ENCODE measurements around the gene CCNDBP1.

Gene CCNDBP1

GRCh38 chr15:43208052-43209002 lies 23.1 kb downstream of the CCNDBP1 start:
- ATAC-seq, result no peak
- Mint-ChIP-seq H3K36me3 (no peaks in the 10 kb centered on the region), H3K4me1 (peaks cover 9% of the 10 kb centered on the region), H3K4me3 (no peak overlapping the region), H3K27ac (peak overlapping the region; percentile 35), H3K9me3 (no peaks in the 10 kb centered on the region)
- DNase-seq (ENCODE audit: low spot score in 2 of 2), result no peak

GRCh38 chr15:43209059-43209824 lies 24.0 kb downstream of the CCNDBP1 start:
- Mint-ChIP-seq H3K36me3 (no peaks in the 10 kb centered on the region), H3K4me1 (peaks cover 5% of the 10 kb centered on the region), H3K4me3 (no peak overlapping the region), H3K27ac (no peak overlapping the region), H3K9me3 (no peaks in the 10 kb centered on the region)
- DNase-seq (ENCODE audit: low spot score in 2 of 2), result no peak
- no peak for ATAC-seq

GRCh38 chr15:43210172-43210745 lies 25.1 kb downstream of the CCNDBP1 start:
- no peak overlapping the region for H3K27ac Mint-ChIP-seq
- no peaks in the 10 kb centered on the region for H3K4me1 Mint-ChIP-seq
- no peak overlapping the region for H3K4me3 Mint-ChIP-seq
- H3K9me3 Mint-ChIP-seq, result no peaks in the 10 kb centered on the region
- H3K36me3 Mint-ChIP-seq, result no peaks in the 10 kb centered on the region
- ATAC-seq (no peak), DNase-seq (ENCODE audit: low spot score in 2 of 2) (no peak)

GRCh38 chr15:43210807-43211206 lies 25.6 kb downstream of the CCNDBP1 start:
- Mint-ChIP-seq H3K27ac (no peak overlapping the region), H3K4me1 (no peaks in the 10 kb centered on the region), H3K4me3 (no peak overlapping the region), H3K9me3 (no peaks in the 10 kb centered on the region), H3K36me3 (no peaks in the 10 kb centered on the region)
- ATAC-seq (no peak), DNase-seq (ENCODE audit: low spot score in 2 of 2) (no peak)

- DNase-seq (ENCODE audit: low spot score in 2 of 2) (no peak), ATAC-seq (no peak)
- Mint-ChIP-seq H3K9me3 (no peaks in the 10 kb centered on the region), H3K4me3 (no peak overlapping the region), H3K4me1 (no peaks in the 10 kb centered on the region), H3K27ac (no peak overlapping the region), H3K36me3 (no peaks in the 10 kb centered on the region)
Measured at GRCh38 chr15:43211224-43211735, 26.1 kb downstream of the CCNDBP1 start.

GRCh38 chr15:43212299-43212698 lies 27.1 kb downstream of the CCNDBP1 start:
- Mint-ChIP-seq H3K4me1 (no peaks in the 10 kb centered on the region), H3K9me3 (no peaks in the 10 kb centered on the region), H3K36me3 (no peaks in the 10 kb centered on the region), H3K4me3 (no peak overlapping the region), H3K27ac (no peak overlapping the region)
- no peak for DNase-seq (ENCODE audit: low spot score in 2 of 2)
- no peak for ATAC-seq

- H3K36me3 Mint-ChIP-seq, result no peaks in the 10 kb centered on the region
- H3K4me3 Mint-ChIP-seq, result no peak overlapping the region
- no peaks in the 10 kb centered on the region for H3K4me1 Mint-ChIP-seq
- no peak overlapping the region for H3K27ac Mint-ChIP-seq
- no peak for ATAC-seq
- no peaks in the 10 kb centered on the region for H3K9me3 Mint-ChIP-seq
- no peak for DNase-seq (ENCODE audit: low spot score in 2 of 2)
Measured at GRCh38 chr15:43212951-43213350, 27.7 kb downstream of the CCNDBP1 start.

GRCh38 chr15:43213466-43213865 lies 28.3 kb downstream of the CCNDBP1 start:
- peak overlapping the region; percentile 48 for H3K27ac Mint-ChIP-seq
- no peaks in the 10 kb centered on the region for H3K9me3 Mint-ChIP-seq
- H3K4me3 Mint-ChIP-seq, result no peak overlapping the region
- no peaks in the 10 kb centered on the region for H3K4me1 Mint-ChIP-seq
- DNase-seq (ENCODE audit: low spot score in 2 of 2), result no peak
- ATAC-seq, result no peak
- H3K36me3 Mint-ChIP-seq, result no peaks in the 10 kb centered on the region

- Mint-ChIP-seq H3K4me3 (no peak overlapping the region), H3K9me3 (no peaks in the 10 kb centered on the region), H3K4me1 (no peaks in the 10 kb centered on the region), H3K27ac (peak overlapping the region; percentile 48), H3K36me3 (no peaks in the 10 kb centered on the region)
- no peak for DNase-seq (ENCODE audit: low spot score in 2 of 2)
- ATAC-seq, result no peak
Measured at GRCh38 chr15:43214169-43214568, 29.0 kb downstream of the CCNDBP1 start.

GRCh38 chr15:43214592-43215295 lies 29.5 kb downstream of the CCNDBP1 start:
- ATAC-seq (no peak), DNase-seq (ENCODE audit: low spot score in 2 of 2) (no peak)
- Mint-ChIP-seq H3K27ac (no peak overlapping the region), H3K36me3 (no peaks in the 10 kb centered on the region), H3K9me3 (no peaks in the 10 kb centered on the region), H3K4me1 (no peaks in the 10 kb centered on the region), H3K4me3 (no peak overlapping the region)

- H3K36me3 Mint-ChIP-seq, result no peaks in the 10 kb centered on the region
- no peak overlapping the region for H3K4me3 Mint-ChIP-seq
- ATAC-seq (no peak), DNase-seq (ENCODE audit: low spot score in 2 of 2) (no peak)
- H3K9me3 Mint-ChIP-seq, result no peaks in the 10 kb centered on the region
- no peak overlapping the region for H3K27ac Mint-ChIP-seq
- H3K4me1 Mint-ChIP-seq, result peaks cover 6% of the 10 kb centered on the region
Measured at GRCh38 chr15:43215961-43216360, 30.8 kb downstream of the CCNDBP1 start.

- no peaks in the 10 kb centered on the region for H3K36me3 Mint-ChIP-seq
- H3K27ac Mint-ChIP-seq, result no peak overlapping the region
- H3K4me3 Mint-ChIP-seq, result no peak overlapping the region
- ATAC-seq (no peak), DNase-seq (ENCODE audit: low spot score in 2 of 2) (no peak)
- no peaks in the 10 kb centered on the region for H3K9me3 Mint-ChIP-seq
- H3K4me1 Mint-ChIP-seq, result peaks cover 6% of the 10 kb centered on the region
Measured at GRCh38 chr15:43218908-43219706, 33.9 kb downstream of the CCNDBP1 start.

- H3K9me3 Mint-ChIP-seq, result no peaks in the 10 kb centered on the region
- H3K4me3 Mint-ChIP-seq, result no peak overlapping the region
- peak overlapping the region; percentile 3 for H3K27ac Mint-ChIP-seq
- DNase-seq (ENCODE audit: low spot score in 2 of 2), result no peak
- peak; percentile 53 for ATAC-seq
- H3K36me3 Mint-ChIP-seq, result no peaks in the 10 kb centered on the region
- peaks cover 6% of the 10 kb centered on the region for H3K4me1 Mint-ChIP-seq
Measured at GRCh38 chr15:43219929-43220928, 35.0 kb downstream of the CCNDBP1 start.

Data from stimulated activated effector memory CD8-positive, alpha-beta T cell treated with anti-CD3 and anti-CD28 coated beads, Interleukin-12 subunit alpha, Interleukin-12 subunit beta, amount 100 ng/mL, for 72 hours (primary cell).